ENCODE data around the gene DRC3.
"Not testable (repeated sequence)": the region's sequence is repeated elsewhere in the genome, so short reads cannot be mapped to it uniquely, and the experiment has no call there.

The DRC3 gene

DNA sequence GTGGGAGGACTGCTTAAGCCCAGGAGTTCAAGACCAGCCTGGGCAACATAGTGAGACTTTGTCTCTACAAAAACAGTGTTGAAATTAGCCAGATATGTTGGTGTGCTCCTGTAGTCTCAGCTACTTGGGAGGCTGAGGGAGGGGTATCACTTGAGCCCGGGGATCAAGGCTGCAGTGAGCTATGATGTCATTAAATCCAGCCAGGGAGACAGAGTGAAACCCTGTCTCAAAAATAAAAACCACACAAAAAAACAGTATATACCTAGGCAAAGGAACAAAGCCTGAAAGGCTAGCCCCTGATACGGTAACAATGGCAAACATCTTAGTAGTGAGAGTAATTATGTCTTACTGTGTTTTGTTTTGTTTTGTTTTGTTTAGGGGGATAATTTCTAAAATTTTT, 38.4 kb upstream of the DRC3 start:
- no peaks in the 10 kb centered on the region for H3K36me3 ChIP-seq (ENCODE audit: insufficient read depth, low read length)
- H3K4me3 ChIP-seq (ENCODE audit: low read depth in 1 of 2, low read length in 2 of 2), result no peak overlapping the region
- no peaks in the 10 kb centered on the region for H3K9me3 ChIP-seq (ENCODE audit: low read length)
- H3K27ac ChIP-seq (ENCODE audit: low read depth, low read length), result no peak overlapping the region
- H3K27me3 ChIP-seq (ENCODE audit: control insufficient read depth in 1 of 2, insufficient read depth in 2 of 2, low read length in 2 of 2), result no peaks in the 10 kb centered on the region
- peaks cover 16% of the 10 kb centered on the region for H3K4me1 ChIP-seq (ENCODE audit: insufficient read depth, low read length)
- H3K9ac ChIP-seq (ENCODE audit: low read length), result no peak overlapping the region

DNA sequence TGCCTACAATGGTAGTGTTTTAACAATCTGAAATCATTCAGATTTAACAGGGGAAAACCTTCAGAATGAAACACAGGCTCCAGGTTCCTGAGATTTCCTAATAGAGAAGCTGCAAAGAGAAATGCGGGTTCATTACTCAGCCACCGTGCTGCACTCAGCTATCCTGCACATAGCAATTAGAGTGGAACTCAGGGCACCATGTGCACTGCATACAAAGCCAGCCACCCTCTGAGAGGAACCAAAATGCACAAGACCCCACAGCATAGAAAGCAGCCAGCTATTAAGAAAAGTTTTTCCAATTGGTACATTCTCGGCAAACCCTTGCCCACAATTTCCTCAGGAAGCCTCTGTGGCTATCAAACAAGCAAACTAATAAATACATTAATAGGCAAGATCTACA, 37.9 kb upstream of the DRC3 start:
- Histone ChIP-seq H3K9ac (ENCODE audit: low read length) (no peak overlapping the region), H3K4me1 (ENCODE audit: insufficient read depth, low read length) (peaks cover 16% of the 10 kb centered on the region), H3K27me3 (ENCODE audit: control insufficient read depth in 1 of 2, insufficient read depth in 2 of 2, low read length in 2 of 2) (no peaks in the 10 kb centered on the region), H3K36me3 (ENCODE audit: insufficient read depth, low read length) (no peaks in the 10 kb centered on the region), H3K27ac (ENCODE audit: low read depth, low read length) (no peak overlapping the region), H3K4me3 (ENCODE audit: low read depth in 1 of 2, low read length in 2 of 2) (no peak overlapping the region), H3K9me3 (ENCODE audit: low read length) (no peaks in the 10 kb centered on the region)

DNA sequence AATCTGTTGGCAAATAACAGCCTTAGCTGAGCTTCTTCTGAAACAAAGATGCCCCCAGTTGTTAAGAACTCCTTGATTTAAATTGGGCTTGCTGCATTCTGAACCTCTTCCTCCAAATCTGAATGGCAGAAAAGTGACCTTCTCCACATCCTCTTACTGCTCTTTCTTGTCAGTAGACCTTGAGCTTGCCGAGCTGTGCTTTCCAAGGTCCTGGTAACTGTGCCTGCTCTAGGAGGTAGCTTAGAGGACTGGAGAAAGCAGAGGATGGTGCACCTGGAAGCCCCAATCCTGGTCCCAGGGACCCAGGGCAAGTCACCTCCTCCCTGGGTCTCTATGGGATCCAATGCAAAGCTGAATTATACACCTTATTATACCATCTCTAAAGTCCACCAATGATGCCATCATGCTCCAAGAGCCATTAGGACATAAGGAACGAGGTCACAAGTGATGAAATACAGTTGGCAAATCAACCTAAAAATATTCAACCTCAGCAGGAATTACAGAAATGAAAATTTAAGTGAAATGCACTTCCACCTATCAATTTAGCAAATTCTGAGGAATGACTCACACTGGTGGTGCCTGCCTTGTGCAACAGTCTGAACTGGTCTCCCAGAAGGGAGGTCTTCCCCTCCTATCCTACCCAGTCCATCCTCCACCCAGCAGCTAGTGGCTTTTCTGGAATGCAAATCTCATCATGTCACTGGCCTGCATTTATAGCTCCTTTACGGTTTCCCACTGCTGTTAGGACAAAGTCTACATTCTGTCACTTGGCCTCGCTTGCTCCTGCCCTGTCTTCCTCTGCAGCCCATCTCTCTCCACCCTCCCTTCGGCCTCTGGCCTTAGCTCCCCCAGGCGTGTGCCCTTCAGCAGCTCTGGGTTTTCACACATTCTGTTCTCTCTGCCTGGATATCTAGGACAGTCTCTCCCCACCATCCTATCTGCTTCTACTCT, 37.1 kb upstream of the DRC3 start:
- H3K4me1 ChIP-seq (ENCODE audit: insufficient read depth, low read length), result peaks cover 23% of the 10 kb centered on the region
- H3K4me3 ChIP-seq (ENCODE audit: low read depth in 1 of 2, low read length in 2 of 2), result no peak overlapping the region
- H3K9me3 ChIP-seq (ENCODE audit: low read length), result no peaks in the 10 kb centered on the region
- no peak overlapping the region for H3K27ac ChIP-seq (ENCODE audit: low read depth, low read length)
- H3K36me3 ChIP-seq (ENCODE audit: insufficient read depth, low read length), result no peaks in the 10 kb centered on the region
- H3K27me3 ChIP-seq (ENCODE audit: control insufficient read depth in 1 of 2, insufficient read depth in 2 of 2, low read length in 2 of 2), result no peaks in the 10 kb centered on the region
- no peak overlapping the region for H3K9ac ChIP-seq (ENCODE audit: low read length)

DNA sequence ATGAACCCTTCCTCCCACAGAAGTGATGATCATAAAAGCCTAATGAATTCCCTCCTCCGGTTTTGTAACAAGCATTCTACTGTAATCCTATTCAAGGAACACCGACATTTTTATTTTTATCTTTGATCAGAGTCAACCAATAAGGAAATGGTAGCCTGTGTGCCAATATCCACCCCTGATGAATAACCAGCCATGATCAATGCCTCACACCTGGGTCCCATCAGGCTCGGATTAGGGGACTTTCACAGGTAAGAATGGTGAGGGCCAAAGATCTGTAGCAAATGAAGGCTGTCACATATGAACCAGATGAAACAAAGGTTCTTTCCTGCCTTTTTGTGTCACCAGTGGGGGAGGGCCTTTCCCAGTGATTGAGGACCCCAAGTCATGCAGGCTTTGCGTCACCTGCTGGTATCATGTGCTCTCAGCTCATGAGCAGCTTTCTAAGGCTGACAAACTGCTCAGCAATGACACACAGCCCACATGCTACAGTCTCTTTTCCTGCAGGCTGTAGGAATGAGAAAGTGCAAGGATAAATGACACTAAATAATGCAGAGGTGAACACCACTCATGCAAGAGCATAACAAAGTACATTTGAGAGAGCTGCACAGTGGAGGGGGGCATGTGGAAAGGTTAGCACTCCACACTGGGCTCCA, 35.3 kb upstream of the DRC3 start:
- H3K36me3 ChIP-seq (ENCODE audit: insufficient read depth, low read length), result no peaks in the 10 kb centered on the region
- peaks cover 34% of the 10 kb centered on the region for H3K4me1 ChIP-seq (ENCODE audit: insufficient read depth, low read length)
- H3K4me3 ChIP-seq (ENCODE audit: low read depth in 1 of 2, low read length in 2 of 2), result no peak overlapping the region
- H3K9me3 ChIP-seq (ENCODE audit: low read length), result no peaks in the 10 kb centered on the region
- no peak overlapping the region for H3K9ac ChIP-seq (ENCODE audit: low read length)
- H3K27ac ChIP-seq (ENCODE audit: low read depth, low read length), result no peak overlapping the region
- no peaks in the 10 kb centered on the region for H3K27me3 ChIP-seq (ENCODE audit: control insufficient read depth in 1 of 2, insufficient read depth in 2 of 2, low read length in 2 of 2)

DNA sequence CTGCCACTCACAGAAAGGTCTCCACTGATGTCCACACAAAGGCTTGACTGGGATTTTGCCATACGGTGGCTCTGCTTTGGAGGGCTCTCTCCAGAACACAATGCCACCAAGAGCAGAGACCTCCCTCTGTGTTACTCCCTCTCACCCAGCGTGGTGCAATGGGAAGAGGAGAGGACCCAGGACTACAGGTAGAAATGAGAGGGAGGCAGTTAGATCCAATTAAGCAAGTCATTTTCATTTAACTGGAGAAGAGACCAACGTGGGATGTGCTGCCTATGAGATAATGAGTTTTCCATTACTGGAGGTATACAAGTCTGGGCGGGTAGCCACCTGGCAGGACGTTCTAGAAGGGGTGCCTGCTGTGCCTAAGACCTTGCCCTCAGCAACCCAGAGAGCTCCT, 34.7 kb upstream of the DRC3 start:
- Histone ChIP-seq H3K9ac (ENCODE audit: low read length) (no peak overlapping the region), H3K9me3 (ENCODE audit: low read length) (no peaks in the 10 kb centered on the region), H3K4me1 (ENCODE audit: insufficient read depth, low read length) (peaks cover 34% of the 10 kb centered on the region), H3K27ac (ENCODE audit: low read depth, low read length) (no peak overlapping the region), H3K36me3 (ENCODE audit: insufficient read depth, low read length) (no peaks in the 10 kb centered on the region), H3K4me3 (ENCODE audit: low read depth in 1 of 2, low read length in 2 of 2) (no peak overlapping the region), H3K27me3 (ENCODE audit: control insufficient read depth in 1 of 2, insufficient read depth in 2 of 2, low read length in 2 of 2) (no peaks in the 10 kb centered on the region)

DNA sequence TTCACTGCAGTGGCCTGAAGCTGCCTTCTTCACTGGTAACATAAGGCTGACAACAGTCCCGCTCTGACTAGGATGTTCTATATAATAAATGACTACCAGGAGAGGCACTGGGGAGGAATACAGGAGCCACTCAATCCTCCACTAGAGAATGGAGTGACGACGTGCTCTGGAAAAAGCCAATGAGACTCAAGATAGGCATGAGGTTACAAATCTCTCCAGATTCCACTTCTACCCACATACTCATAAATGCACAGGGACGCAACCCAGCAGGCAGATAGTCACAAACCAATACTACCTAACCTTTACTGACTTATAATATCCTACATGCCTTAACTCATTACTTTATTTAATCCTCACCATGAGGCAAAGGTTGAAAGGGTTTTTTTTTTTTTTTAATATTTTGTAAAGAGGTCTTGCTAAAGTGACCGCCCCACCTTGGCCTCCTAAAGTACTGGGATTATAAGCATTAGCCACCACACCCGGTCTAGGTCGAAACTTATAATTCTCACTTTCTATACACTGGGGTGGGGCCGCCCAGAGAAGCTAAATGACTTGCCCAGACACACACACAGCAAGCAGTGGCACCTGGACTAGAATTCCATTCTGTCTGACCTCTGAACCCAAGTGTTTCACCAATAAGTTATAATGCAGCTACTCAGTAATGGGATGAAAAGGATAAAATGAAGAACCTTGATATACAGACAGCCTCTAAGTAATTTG, 34.1 kb upstream of the DRC3 start:
- Histone ChIP-seq H3K4me3 (ENCODE audit: low read depth in 1 of 2, low read length in 2 of 2) (no peak overlapping the region), H3K27me3 (ENCODE audit: control insufficient read depth in 1 of 2, insufficient read depth in 2 of 2, low read length in 2 of 2) (no peaks in the 10 kb centered on the region), H3K36me3 (ENCODE audit: insufficient read depth, low read length) (no peaks in the 10 kb centered on the region), H3K9me3 (ENCODE audit: low read length) (no peaks in the 10 kb centered on the region), H3K9ac (ENCODE audit: low read length) (no peak overlapping the region), H3K4me1 (ENCODE audit: insufficient read depth, low read length) (peaks cover 40% of the 10 kb centered on the region), H3K27ac (ENCODE audit: low read depth, low read length) (no peak overlapping the region)

DNA sequence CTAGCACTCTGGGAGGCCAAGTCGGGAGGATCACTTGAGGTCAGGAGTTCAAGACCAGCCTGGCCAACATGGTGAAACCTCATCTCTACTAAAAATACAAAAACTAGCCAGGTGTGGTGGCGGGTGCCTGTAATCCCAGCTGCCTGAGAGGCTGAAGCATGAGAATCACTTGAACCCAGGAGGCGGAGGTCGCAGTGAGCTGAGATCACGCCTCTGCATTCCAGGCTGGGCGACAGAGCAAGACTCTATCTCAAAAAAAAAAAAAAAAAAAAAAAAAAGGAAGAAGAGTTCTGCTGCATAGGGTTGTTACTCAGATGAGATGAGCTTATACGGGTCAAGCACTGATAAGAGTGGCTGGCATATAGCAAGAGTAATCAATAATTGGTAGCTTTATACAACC, 32.7 kb upstream of the DRC3 start:
- H3K4me1 ChIP-seq (ENCODE audit: insufficient read depth, low read length), result peaks cover 54% of the 10 kb centered on the region
- H3K36me3 ChIP-seq (ENCODE audit: insufficient read depth, low read length); H3K27me3 ChIP-seq (ENCODE audit: control insufficient read depth in 1 of 2, insufficient read depth in 2 of 2, low read length in 2 of 2); H3K9ac ChIP-seq (ENCODE audit: low read length); H3K4me3 ChIP-seq (ENCODE audit: low read depth in 1 of 2, low read length in 2 of 2); H3K9me3 ChIP-seq (ENCODE audit: low read length); H3K27ac ChIP-seq (ENCODE audit: low read depth, low read length): not testable (repeated sequence)

DNA sequence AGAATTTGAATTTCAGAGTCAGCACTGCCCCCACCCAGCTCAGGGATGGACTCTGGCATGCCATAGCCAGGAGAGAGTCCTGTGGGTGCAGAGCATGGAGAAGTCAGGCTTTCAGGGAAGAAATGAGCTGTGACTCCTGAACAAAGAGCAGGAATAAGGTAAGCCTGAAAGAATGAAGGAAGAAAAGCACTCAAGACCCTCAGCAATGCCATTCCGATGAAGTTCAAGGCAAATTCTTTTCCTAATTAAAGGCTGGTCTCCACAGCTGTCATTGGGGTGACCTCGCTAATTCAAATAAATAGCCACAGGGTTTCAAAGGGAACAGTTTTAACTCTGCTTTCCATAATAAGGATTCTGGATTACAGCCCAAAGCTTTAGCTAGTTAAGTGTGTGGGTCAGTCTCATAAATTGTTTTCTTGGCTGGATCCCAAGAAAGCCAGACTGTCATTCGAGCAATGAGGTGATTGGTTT, 32.2 kb upstream of the DRC3 start:
- no peak overlapping the region for H3K4me3 ChIP-seq (ENCODE audit: low read depth in 1 of 2, low read length in 2 of 2)
- no peaks in the 10 kb centered on the region for H3K27me3 ChIP-seq (ENCODE audit: control insufficient read depth in 1 of 2, insufficient read depth in 2 of 2, low read length in 2 of 2)
- H3K4me1 ChIP-seq (ENCODE audit: insufficient read depth, low read length), result peaks cover 59% of the 10 kb centered on the region
- no peak overlapping the region for H3K27ac ChIP-seq (ENCODE audit: low read depth, low read length)
- H3K9me3 ChIP-seq (ENCODE audit: low read length), result no peaks in the 10 kb centered on the region
- no peak overlapping the region for H3K9ac ChIP-seq (ENCODE audit: low read length)
- H3K36me3 ChIP-seq (ENCODE audit: insufficient read depth, low read length), result no peaks in the 10 kb centered on the region

DNA sequence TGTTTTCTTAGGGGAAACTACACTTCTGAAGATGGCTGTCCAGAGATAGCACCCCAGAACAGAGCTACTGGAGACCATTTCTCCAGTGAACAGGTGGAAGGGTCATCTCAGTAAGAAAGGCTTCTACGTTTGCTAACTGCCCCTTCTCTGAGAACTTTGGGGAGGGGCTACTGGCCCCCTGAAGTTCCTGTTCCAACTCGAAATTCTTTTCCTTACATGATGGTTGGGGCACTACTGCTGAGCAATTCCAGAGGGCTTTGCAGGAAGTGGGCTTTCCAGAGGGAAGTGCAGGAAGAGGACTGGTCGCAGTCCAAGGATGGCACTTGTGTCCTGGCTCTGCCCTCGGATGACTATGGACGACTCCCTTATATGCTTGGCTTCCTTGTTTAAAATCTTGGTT, 31.6 kb upstream of the DRC3 start:
- no peaks in the 10 kb centered on the region for H3K36me3 ChIP-seq (ENCODE audit: insufficient read depth, low read length)
- H3K4me3 ChIP-seq (ENCODE audit: low read depth in 1 of 2, low read length in 2 of 2), result no peak overlapping the region
- no peaks in the 10 kb centered on the region for H3K27me3 ChIP-seq (ENCODE audit: control insufficient read depth in 1 of 2, insufficient read depth in 2 of 2, low read length in 2 of 2)
- H3K9me3 ChIP-seq (ENCODE audit: low read length), result no peaks in the 10 kb centered on the region
- no peak overlapping the region for H3K27ac ChIP-seq (ENCODE audit: low read depth, low read length)
- no peak overlapping the region for H3K9ac ChIP-seq (ENCODE audit: low read length)
- peaks cover 59% of the 10 kb centered on the region for H3K4me1 ChIP-seq (ENCODE audit: insufficient read depth, low read length)

DNA sequence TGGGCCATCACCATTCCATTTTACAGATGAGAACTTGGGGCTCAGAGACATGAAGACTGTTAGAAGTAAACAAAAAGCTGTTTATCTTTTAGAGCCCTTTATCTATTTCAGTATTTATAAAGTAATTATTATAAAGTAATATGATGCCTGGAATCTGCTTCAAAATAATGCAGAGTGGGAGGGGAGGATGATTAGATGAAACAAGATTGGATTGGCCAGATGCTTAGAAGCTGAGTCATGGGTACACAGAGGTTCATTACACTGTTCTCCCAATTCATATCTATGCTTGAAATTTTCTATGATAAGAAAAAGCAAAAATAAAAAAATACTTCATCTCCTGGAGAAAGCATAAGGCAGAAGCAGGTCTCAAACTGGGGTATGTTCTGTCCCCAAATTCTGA, 29.8 kb upstream of the DRC3 start:
- H3K4me3 ChIP-seq (ENCODE audit: low read depth in 1 of 2, low read length in 2 of 2), result no peak overlapping the region

DNA sequence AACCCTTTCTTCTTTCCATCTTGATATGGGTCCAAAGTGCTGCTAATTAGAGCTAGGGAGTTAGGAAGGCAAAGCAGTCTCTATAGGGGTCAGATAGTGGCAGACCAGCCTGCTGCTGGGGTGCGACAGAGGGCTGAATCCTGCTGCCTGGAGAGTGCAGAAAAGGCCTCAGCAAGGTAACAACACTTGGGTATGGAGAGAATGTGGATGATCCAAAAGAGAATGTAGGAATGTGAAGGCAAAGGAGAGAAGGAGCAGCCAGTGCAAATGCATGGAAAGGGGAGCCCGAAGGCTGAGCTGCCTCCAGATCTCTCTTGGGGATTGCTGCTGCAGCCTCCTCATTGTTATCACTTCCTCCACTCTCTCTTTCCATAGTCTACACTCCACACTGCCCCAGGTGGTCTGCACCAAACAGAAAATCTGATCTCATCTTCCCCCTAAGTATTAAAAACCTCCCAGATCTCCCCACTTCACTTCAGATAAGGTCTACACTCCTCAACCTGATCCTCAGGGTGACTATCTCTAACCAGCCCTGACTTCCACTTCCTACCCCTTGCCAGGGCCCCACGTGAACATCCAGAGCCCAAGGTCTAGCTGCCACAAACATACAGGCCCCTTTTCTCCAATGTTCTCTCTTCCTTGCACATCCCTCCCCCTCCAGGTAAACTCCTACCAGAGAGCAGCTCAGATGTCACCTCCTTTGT, 29.2 kb upstream of the DRC3 start:
- Histone ChIP-seq H3K36me3 (ENCODE audit: insufficient read depth, low read length) (no peaks in the 10 kb centered on the region), H3K27me3 (ENCODE audit: control insufficient read depth in 1 of 2, insufficient read depth in 2 of 2, low read length in 2 of 2) (no peaks in the 10 kb centered on the region), H3K9me3 (ENCODE audit: low read length) (no peaks in the 10 kb centered on the region), H3K9ac (ENCODE audit: low read length) (no peak overlapping the region), H3K4me3 (ENCODE audit: low read depth in 1 of 2, low read length in 2 of 2) (no peak overlapping the region), H3K27ac (ENCODE audit: low read depth, low read length) (peak overlapping the region; percentile 60), H3K4me1 (ENCODE audit: insufficient read depth, low read length) (peaks cover 43% of the 10 kb centered on the region)

More for the DNA sequence above, 29.8 kb upstream of the DRC3 start:
- Histone ChIP-seq H3K27ac (ENCODE audit: low read depth, low read length) (no peak overlapping the region), H3K9me3 (ENCODE audit: low read length) (no peaks in the 10 kb centered on the region), H3K9ac (ENCODE audit: low read length) (no peak overlapping the region), H3K27me3 (ENCODE audit: control insufficient read depth in 1 of 2, insufficient read depth in 2 of 2, low read length in 2 of 2) (no peaks in the 10 kb centered on the region), H3K36me3 (ENCODE audit: insufficient read depth, low read length) (no peaks in the 10 kb centered on the region), H3K4me1 (ENCODE audit: insufficient read depth, low read length) (peaks cover 48% of the 10 kb centered on the region)
